NCI-H1092 (cell line): ENCODE measurements around the gene ACTR10.

Source experiments
- DNase-seq: peaks from one replicate; lab custom pipeline; 2025; lab: John Stamatoyannopoulos, UW

The ACTR10 gene

DNA sequence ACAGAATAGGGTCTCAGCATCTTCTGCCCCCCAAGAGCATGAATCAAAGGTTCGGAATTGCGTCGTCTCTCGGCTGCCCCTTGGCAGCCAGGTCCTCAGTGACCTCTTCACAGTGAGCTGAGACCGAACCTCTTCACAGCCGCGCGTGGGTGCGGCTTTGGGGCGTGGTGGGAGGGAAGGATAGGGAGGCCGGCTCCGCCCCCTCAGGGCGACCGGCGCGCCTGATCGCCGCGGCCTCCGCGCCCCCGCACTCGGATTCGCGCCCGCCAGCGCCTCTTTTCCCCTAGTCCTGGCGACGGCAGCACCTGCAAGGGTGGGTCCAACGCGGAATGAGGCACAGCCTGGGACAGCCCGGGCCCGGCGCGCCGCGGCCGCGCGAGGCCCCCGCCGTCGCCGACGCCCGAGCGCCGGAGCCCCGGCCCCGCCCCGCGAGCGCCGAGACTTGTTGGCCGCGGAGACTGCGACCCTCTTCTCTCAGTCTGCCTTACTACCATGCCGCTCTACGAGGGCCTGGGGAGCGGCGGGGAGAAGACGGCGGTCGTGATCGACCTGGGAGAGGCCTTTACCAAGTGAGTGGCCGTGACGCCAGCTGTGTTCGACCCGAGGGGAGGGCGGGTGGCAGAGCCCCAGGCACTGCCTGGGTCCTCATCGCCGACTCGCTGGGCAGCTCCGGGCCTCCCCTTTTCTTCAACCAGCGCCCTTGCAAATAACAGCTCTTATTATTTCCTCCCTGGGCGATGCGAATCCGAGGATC is at the start of gene ACTR10:
TSS of gene ACTR10 (plus strand) at position 424 of the 754 bp plus-strand sequence. CDS start at position 493, 69 bp downstream.
- DNase-seq: peak; percentile 86

DNA sequence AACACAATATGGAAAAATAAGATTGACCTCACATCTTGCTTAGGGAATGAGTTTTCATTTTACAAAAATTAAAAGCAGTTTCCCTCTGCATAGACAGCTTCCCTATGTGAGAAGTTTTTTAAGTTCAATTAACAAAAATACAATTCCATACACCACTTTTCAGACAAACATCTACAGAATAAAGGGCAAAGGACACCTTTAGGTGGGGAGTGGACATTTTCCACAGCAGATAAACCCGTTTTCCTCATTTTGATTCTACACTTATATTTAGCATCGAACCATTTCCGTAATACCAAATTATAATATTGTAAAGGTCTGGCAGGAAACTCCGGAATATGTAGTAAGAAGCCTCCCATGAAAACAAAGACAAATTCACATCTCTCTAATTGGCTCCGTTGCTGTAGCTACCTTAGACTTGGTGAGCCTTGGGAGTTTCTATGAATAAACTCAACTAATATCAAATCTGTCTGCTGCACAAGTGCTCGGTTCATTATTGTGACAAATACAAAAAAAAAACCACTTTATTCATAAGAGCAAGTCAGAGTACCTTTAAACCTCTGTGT is 49.6 kb upstream of the ACTR10 start:
- no peak for DNase-seq

DNA sequence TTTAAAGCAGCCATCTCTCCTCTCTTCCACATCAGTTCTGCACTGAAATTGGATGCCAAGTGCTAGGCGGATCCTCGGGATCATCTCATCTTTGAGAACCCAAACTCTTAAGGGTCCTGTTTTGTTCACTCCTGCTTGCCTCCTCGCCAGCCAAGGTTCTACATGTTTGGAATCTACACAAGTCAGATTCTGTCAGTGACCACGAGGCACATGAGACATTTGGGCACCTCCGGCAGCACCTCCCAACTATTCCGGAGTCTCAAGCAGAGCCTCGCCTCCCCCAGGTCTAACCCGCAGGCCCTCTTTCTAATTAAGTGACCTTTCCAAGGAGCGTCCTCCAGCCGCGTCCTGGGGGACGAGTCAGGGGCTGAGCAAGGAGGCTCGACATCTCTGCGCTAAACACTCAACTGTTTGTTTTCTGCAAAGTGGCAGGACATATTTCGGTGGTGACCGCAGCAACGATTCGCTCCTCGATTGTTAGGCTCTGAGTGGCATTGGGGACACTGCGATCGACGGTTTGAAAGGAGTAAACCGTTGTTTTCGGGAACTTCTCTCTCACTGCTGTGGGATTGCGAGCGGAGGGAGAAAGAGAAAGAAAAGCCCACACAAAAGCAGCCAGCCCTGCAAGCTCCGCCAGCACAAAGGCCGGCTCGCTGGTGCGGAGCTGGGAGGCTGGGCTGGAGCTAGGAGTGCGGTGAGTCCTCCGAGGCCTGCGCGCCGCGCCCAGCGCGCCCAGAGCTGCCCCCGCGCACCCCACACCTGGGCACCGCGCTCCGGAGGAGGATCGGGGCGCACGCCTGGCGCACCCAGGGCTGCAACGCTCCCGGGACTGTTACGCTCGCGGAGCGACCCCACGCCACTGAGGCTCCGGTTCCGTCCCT is 48.6 kb upstream of the ACTR10 start:
- DNase-seq: peak; percentile 19

DNA sequence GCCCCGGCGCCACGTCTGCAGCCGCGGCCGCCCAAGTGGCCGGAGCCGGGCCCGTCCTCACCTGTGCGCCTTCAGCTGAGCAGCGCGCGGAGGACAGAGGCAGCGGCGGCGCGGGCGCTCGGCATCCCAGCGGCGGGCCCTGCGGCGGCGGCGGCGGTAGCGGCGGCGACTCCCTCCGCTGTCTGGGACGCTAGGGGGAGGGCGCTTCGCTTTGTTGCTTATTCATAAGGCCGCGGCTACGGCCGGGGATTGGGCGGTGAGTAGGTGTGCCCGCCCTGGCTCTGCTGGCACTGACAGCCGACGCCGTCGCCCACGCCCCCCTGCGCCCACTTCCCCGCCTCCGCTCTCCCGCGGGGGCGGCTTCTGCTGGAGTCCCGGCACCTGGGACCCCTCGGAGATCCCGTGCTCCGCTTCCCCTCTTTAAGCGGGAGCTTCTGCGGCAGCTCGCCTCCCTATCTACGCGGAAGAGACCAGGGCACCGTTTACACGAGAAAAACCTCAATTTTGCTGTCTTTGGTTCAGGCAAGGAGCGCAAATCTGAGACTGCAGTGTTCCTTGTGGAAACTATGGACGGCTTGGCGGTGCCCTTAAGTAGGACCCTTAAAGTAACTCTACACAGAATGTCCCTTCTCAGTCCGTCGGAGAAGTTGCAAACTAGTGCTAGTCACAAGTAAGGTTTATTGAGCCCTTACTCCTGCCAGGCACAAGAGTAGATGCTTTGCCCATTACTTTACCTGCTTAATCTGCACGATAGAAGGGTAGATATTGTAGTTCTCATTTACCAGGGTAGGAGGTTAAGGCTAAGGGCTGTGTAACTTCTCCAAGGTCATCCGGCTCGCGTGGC is 47.7 kb upstream of the ACTR10 start, which contains the start of gene ARMH4:
TSS of gene ARMH4 (minus strand) at position 200 of the 844 bp plus-strand sequence. CDS start 12,855 bp downstream, outside the sequence.
- DNase-seq: peak; percentile 84

DNA sequence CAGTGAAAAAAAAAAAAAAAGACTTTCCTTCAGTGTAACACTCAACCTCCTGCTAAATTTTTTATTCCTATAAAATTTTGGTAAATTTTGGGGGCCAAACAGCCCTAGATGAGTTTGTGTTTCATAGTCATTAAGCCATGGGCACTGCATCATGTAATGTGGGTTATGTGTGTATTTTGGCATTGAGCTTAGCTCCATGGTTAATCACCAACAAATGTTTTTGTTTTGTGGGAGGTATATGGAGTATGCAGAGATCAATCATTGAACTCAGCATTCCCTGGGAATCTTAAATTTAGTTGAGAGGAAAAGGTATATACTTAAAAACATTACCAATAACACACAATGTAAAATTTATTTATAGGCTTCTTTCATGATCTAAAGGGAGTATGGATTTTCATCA is 39.4 kb upstream of the ACTR10 start:
- DNase-seq: no peak

DNA sequence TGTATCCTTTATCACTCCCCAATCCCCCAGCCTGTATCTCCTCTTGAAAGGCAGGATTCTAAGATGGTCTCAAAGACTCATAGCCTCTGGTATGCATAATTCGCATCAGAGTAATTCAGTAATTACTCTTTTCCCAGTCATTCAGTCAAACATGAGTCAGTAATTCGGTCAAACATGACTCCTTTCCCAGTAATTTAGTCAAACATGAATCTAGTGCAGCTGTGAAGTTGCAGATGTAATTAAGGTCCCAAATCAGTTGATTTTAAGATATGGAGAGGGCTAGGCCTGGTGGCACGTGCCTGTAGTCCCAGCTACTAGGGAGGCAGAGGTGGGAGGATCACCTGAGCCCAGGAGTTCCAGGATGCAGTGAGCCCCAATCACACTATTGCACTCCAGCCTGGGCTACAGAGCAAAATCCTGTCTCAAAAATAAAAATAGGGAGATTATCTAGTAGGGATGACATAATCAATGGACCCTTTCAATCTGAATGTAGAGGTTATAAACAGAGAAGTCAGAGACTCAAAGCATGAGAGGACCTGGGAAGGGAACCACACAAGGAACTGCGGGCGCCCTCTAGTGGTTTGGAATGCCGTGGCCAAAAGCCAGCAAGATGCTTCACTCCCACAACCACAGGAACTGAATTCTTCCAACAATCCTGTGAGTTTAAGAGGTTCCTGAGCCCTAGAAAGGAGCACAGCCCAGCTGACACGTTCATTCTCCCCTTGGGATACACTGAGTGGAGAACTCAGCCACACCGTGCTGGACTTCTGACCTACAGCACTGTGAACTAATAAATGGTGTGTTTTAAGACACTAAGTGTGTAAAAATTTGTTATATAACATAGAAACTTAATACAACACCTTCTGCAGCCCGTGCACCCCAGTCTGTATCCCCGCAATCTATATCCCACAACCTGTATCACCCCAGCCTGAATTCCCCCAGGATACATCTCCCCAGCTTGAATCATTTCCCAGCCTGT is 33.7 kb upstream of the ACTR10 start:
- DNase-seq: peak; percentile 75

DNA sequence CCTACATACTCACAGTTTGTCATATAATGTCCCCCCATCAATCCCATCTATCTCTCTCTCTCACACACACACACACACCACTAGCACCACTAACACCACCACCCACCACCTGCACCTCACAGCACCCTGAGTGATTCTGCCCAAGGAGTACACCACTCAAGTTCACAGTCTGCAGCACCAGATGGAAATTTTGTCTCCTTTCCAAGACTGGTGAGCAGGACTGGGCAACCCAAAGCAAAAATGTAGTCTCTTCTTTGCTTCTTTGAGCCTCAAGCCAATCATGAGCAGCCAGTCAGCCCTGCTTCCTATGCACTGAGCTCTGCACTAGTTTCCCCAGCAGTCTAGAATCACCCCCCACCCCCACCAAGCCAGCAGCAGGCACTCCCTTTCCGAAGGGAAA is 32.9 kb upstream of the ACTR10 start:
- DNase-seq: no peak

DNA sequence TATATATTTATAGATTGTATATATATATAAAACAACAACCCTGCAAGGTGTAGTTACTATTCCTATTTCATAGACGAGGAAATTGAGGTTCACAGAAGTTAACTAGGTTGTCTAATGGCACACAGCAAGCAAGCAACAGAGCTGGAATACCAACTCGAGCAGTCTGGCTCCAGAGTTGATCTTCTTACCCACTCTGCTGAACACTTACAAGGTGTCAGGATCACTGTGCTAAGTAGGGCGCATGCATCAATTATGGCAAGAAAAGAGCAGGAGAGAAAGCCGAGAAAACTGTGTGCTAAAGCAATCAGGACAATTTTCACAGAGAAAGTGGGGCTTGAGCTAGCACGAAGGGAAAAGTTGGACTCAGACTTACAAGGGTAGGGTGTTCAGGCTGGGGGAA is 32.1 kb upstream of the ACTR10 start:
- DNase-seq: no peak

DNA sequence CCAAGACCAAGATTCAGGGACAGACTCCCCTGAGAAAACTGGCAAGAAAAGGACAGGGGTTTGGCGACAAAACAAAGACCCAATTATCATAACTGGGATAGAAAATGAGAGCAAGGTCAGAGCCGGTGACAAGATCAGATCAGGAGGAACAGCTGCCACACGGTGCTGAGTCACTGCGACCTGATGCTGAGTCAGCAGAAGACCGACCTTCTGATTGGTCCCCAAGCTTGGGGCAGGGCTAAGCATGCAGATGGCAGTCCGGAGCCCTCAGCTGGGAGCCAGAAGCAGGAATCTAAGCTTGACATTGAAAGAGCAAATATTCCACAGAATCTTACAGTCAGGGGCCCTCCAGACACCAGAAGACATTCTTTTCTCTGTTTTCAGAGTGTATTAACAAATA is 28.9 kb upstream of the ACTR10 start:
- DNase-seq: peak; percentile 61

DNA sequence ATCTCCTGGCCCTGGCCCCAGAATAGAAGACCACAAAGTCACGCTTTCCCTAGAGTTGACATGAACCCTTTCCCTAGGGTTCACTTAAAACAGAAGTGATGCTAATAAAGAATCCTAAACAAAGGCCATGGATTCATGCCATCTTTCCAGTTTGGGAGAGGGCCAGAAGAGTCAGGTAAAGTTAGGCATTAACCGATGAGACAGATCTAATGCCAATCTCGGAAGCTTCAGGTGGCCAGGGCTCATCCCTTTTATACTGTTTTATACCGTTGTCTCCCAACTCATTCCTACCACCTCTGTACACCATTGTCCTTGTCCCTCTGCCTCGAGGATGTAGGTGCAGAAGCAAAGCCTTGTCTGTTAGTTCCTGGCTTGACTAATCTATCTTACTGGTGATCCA is 22.8 kb upstream of the ACTR10 start:
- DNase-seq: no peak

DNA sequence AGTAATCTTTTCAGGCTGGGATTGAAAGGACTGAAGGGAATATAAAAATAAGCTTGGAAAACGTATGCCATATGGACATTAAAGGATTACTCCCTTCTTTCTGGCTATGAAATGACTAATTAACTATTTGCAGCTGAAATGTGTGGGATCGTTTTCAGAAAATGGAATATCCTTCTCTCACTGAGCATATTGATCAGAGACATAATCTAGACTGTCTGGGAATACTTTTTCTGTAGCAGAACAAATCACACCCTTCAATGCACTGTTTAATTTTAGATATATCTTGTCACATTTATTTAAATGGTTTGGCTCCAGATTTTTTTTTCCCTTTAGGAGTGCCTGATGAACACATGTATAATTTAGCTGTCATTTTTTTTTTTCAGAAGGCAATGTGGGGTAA is 10.8 kb upstream of the ACTR10 start:
- no peak for DNase-seq

DNA sequence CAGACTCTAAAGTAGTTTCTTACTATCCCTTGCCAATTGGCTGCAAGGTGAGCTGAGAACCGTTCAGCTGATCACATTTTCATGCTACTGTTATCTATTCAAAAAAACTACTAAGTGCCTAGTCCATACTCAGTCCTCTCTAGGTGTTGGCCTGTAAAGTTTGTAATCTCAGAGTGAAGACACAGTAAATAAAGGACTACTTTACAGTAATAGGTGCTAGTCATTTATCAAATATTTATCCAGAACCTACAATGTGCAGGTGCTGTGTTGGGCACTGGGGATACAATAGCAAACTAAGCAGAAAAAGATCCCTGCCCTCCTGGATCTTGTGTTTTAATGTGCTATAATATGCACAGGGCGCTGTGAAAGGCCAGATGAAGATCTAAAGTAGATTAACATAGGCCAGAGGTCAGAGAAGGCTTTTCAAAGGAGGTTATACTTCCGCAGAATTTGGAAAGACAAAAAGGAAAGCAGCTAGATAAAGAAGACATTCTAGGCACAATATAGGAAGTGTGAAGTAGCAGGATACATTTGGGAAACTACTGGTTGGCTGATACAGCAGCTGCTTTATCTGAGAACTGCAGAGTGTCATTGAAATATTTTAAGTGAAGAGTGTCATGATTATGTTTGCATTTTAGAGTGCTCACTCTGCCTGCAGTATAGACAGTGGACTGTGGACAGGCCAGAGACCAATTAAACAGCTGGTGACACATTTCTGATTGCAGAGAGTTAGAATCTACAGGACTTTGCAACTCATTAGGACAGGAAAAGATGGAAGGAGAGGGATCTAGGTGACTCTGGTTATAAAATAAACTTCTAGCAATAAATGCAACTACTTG is 8.0 kb upstream of the ACTR10 start:
- DNase-seq: no peak

DNA sequence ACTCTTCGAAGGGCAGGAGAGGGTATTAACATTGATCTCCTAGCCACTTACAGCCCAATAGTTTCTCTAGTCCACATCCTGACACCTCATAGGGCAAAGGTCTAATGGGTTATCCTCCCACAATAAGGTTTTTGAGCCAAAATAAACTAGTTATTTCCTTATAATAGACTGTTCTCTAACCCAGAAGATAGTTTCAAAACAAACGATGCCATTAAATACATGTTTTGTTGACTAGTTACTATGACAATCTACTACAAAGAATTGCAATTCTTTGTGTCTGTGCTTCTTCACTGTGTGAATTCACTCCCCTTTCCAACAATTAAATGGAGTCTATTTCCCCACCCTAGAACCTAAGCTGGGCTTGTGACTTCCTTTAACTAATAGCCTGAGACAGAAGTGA is 6.4 kb upstream of the ACTR10 start:
- DNase-seq: no peak

DNA sequence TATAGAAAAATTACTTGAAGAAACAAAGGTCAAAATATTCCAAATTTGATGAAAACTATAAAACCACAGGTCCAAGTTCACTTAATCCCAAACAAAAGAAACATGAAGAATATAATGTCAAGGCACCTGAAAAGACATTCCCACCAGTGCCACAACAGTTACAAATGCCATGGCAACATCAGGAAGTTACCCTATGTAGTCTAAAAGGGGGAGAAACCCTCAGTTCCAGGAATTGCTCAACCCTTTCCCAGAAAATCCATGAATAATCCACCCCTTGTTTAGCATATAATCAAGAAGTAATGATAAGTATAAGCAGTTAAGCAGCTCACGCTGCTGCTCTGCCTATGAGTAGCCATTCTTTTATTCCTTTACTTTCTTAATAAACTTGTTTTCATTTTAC is 3.8 kb upstream of the ACTR10 start:
- DNase-seq: no peak

DNA sequence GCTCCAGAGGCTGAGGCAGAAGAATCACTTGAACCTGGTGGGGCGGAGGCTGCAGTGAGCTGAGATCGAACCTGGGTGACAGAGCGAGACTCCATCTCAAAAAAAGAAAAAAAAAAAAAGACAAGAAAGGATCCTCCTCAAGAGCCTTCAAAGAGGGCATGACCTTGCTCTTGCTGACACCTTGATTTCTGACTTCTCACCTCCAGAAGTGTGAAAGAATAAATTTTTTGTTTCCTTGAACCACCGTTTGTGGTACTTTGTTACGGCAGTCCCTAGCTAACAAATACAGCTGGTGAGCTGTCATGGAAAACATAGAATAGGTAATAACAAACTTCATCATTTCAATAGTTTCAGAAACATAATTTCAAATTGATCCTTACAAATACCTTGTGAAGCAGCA is 1.9 kb upstream of the ACTR10 start:
- no peak for DNase-seq

DNA sequence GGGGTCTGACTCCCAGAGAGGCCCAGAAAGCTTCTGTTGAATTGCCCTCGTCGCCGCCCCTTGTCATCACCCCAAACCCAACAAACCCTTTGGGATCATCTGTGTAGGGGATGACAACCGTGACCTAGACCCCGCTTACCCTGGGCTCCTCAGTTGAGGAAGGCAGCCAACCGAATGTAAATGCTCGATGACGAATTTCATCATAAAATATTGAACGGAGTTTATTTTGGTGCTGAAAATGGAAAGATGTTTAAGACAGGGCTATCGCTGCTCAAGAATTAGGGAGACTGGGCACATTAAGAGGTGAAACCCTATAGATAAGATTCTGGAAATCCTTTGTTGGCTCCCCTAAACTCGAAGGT is 512 bp downstream of the ACTR10 start:
- DNase-seq: no peak

DNA sequence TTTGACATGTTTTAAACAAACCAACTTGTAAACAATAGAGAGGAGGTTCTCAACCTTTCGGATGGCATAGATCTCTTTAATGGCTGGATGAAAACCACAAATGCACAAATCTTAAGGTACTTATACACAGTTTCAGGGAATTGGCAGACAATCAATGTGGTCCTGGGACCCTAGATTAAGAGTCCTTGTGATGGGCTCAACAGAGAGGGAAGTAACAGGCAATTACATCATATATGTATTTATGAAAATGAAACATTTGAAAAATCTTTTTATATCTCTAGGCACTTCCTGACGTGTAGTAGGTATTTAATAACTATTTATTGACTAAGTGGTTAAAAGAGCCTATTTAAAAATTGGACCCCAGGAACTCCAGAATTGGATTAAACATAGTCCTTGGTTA is 897 bp downstream of the ACTR10 start:
- DNase-seq: no peak

DNA sequence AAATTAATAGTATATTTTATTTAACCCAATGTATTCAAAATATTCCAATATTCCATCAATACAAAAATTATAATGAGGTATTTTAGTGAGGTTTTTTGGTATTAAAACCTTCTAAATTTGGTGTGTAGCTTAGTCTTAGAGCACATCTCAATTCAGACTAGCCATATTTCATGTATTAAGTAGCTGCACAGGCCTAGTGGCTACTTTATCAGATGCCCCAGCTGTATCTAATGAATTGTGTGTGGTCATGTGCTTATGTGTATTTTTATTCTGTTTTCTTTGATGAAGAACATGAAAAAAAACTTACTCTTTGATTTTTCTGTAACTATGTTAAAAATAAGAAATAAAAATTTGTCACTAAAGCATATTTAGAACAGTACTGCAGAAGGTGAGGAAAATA is 13.2 kb downstream of the ACTR10 start:
- no peak for DNase-seq

DNA sequence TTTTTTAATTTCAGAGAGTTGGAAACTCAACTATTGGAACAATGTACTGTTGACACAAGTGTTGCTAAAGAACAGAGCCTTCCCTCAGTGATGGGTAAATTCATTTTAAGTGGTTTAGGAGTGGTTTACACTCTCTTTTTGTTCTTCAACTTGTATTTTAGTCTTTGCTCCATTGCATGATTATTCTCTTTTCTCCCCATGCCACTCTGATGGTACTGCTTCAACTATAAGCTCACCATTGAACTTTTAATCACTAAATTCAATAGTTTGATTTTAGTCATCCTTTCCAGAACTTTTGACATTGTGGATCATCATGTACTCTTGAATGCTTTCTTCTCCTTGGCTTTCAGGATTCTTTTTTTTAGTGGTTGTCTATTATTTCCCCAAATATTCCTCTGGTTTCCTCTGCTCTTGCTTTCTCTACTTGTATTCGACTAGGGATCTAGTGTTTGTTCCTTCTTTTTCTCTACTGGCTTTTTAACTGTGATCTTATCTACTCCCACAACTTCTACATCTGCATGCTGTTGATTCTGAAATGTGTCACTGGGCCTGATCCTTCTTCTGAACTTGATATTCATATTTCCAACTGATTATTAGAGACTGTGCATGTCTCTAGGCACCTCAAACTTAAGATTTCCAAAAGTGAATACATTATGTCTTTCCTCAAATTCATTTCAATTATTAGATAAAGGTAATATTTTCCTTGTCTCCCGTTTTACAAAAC is 15.4 kb downstream of the ACTR10 start:
- DNase-seq: no peak
